ENCODE data around the gene HLTF. TPM values are rescaled to one million over a fixed set of nuclear protein-coding genes. Genes with fewer than 3 reads are reported as not detected.

HLTF gene, protein sequence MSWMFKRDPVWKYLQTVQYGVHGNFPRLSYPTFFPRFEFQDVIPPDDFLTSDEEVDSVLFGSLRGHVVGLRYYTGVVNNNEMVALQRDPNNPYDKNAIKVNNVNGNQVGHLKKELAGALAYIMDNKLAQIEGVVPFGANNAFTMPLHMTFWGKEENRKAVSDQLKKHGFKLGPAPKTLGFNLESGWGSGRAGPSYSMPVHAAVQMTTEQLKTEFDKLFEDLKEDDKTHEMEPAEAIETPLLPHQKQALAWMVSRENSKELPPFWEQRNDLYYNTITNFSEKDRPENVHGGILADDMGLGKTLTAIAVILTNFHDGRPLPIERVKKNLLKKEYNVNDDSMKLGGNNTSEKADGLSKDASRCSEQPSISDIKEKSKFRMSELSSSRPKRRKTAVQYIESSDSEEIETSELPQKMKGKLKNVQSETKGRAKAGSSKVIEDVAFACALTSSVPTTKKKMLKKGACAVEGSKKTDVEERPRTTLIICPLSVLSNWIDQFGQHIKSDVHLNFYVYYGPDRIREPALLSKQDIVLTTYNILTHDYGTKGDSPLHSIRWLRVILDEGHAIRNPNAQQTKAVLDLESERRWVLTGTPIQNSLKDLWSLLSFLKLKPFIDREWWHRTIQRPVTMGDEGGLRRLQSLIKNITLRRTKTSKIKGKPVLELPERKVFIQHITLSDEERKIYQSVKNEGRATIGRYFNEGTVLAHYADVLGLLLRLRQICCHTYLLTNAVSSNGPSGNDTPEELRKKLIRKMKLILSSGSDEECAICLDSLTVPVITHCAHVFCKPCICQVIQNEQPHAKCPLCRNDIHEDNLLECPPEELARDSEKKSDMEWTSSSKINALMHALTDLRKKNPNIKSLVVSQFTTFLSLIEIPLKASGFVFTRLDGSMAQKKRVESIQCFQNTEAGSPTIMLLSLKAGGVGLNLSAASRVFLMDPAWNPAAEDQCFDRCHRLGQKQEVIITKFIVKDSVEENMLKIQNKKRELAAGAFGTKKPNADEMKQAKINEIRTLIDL
- total RNA-seq (10 to 100 TPM in 4 of 6 donors, 1 to 10 TPM in 2; 7.3 to 17.5 (median 13.3) TPM), polyA plus RNA-seq (1 to 10 TPM; 2.3 to 9.7 TPM)

DNA sequence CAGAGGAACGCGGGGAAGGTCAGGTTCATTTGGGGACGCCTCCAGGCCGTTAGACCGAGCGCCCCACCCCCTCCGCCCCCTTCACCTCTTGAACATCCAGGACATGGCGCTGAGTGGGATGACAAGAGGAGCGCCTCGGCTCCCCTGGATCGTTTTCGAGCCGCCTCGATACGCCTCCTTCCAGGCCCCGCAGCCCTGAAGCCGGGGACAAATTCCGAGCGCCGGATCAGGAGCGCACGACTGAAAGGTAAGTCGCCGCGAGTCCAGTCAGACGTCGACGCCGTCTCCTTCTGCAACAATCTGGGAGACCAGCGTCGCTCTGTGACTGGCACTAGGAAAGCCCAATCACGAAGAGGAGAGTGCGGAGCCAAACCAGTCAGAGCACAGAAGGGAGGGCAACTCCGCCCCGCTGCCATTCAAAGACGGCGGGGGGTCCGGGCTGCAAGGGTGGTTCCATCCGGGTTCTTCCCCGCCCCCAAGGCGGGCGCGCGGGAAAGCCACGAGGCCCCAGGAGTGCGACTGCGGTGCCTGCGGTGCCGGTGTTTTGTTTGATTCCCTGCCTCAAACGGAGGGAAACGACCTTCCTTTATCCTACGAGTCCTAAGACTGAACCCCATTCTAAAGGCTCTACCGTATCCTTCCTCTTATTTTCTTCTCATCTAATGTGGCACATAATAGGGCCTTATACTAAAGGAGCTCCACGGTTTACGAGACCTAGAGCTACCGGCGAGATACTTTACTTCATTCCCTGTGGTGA, at the start of gene HLTF:
HLTF (minus strand) TSS at position 302 of the 757 bp plus-strand sequence; CDS start at position 105, 197 bp downstream.
- no peaks in the 10 kb centered on the region for H3K9me3 ChIP-seq
- FAIRE-seq (no peak), ATAC-seq (peak; percentile 98 to 100 (median 99)), DNase-seq (peak; percentile 90 to 96 (median 94))
- TF ChIP-seq, protein P1, sequence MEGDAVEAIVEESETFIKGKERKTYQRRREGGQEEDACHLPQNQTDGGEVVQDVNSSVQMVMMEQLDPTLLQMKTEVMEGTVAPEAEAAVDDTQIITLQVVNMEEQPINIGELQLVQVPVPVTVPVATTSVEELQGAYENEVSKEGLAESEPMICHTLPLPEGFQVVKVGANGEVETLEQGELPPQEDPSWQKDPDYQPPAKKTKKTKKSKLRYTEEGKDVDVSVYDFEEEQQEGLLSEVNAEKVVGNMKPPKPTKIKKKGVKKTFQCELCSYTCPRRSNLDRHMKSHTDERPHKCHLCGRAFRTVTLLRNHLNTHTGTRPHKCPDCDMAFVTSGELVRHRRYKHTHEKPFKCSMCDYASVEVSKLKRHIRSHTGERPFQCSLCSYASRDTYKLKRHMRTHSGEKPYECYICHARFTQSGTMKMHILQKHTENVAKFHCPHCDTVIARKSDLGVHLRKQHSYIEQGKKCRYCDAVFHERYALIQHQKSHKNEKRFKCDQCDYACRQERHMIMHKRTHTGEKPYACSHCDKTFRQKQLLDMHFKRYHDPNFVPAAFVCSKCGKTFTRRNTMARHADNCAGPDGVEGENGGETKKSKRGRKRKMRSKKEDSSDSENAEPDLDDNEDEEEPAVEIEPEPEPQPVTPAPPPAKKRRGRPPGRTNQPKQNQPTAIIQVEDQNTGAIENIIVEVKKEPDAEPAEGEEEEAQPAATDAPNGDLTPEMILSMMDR (IDR thresholded peaks at IDR 0.05), result no peak
- intact Hi-C loops (cut with DNase I), result no loop called here
- H3K27me3 ChIP-seq, result no peaks in the 10 kb centered on the region
- peak within 1 kb of the TSS; percentile 34 to 67 (median 57) for H3K4me3 ChIP-seq
- 7 to 8% methylated on average over 57 of the region's 57 CpGs for WGBS, 2 donors
- H3K27ac ChIP-seq, result peak within 1 kb of the TSS; percentile 35 to 77 (median 63)
- no peaks in the 10 kb centered on the region for H3K36me3 ChIP-seq
- H3K4me1 ChIP-seq, result peaks cover 0 to 10% (median 5%) of the 10 kb centered on the region in 3 donors

DNA sequence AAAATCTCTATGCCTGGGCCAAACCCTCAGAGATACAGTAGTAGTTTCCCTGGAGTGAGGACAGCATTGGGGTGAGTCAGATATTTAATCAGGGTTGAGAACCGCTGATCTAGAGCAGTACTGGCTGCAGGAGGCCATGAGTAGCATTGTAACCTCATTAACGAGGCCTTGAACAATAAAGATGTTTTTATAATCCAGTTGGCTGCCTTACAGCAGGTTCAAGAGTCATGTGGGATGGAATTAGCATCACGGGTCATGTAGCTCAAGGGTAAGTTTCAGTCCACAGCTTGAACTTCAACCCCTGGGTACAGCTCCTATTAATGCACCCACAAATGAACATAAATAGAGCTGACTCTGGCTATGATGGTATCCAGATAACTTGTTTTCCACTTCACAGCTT, 48.2 kb upstream of the HLTF start:
- TF ChIP-seq, protein P1 (IDR thresholded peaks at IDR 0.05), result no peak
- 38 to 59% methylated on average over 3 of the region's 3 CpGs for WGBS, 2 donors
- FAIRE-seq, result no peak
- Histone ChIP-seq H3K36me3 (no peaks in the 10 kb centered on the region), H3K4me1 (peaks cover 8 to 14% (median 9%) of the 10 kb centered on the region in 3 donors), H3K27ac (no peak overlapping the region), H3K9me3 (no peaks in the 10 kb centered on the region), H3K4me3 (no peak overlapping the region), H3K27me3 (no peaks in the 10 kb centered on the region)
- intact Hi-C loops (cut with DNase I), result no loop called here
- no peak for DNase-seq
- ATAC-seq, result no peak

DNA sequence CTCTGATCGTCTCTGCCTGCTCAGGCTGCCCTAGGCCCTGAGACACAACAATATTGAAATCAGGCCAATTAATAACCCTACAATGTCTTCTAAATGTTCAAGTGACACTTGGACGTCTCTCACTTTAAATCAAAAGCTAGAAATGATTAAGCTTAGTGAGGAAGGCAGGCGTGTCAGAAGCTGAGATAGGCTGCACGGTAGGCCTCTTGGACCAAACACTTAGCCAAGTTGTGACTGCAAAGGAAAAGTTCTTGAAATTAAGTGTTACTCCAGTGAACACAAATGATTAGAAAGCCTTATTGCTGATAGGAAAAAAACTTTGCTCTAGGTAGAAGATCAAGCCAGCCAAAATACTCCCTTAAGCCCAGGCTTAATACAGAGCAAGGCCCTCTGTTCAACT, 45.3 kb upstream of the HLTF start:
- DNase-seq (no peak), FAIRE-seq (no peak), ATAC-seq (no peak)
- 17 to 20% methylated on average over 4 of the region's 4 CpGs for WGBS, 2 donors
- intact Hi-C loops (cut with DNase I), result no loop called here
- TF ChIP-seq, protein P1 (IDR thresholded peaks at IDR 0.05), result no peak
- no peaks in the 10 kb centered on the region for H3K27me3 ChIP-seq
- peaks cover 13 to 19% (median 17%) of the 10 kb centered on the region in 3 donors for H3K4me1 ChIP-seq
- no peak overlapping the region for H3K4me3 ChIP-seq
- H3K27ac ChIP-seq, result no peak overlapping the region
- H3K9me3 ChIP-seq, result no peaks in the 10 kb centered on the region
- H3K36me3 ChIP-seq, result no peaks in the 10 kb centered on the region

DNA sequence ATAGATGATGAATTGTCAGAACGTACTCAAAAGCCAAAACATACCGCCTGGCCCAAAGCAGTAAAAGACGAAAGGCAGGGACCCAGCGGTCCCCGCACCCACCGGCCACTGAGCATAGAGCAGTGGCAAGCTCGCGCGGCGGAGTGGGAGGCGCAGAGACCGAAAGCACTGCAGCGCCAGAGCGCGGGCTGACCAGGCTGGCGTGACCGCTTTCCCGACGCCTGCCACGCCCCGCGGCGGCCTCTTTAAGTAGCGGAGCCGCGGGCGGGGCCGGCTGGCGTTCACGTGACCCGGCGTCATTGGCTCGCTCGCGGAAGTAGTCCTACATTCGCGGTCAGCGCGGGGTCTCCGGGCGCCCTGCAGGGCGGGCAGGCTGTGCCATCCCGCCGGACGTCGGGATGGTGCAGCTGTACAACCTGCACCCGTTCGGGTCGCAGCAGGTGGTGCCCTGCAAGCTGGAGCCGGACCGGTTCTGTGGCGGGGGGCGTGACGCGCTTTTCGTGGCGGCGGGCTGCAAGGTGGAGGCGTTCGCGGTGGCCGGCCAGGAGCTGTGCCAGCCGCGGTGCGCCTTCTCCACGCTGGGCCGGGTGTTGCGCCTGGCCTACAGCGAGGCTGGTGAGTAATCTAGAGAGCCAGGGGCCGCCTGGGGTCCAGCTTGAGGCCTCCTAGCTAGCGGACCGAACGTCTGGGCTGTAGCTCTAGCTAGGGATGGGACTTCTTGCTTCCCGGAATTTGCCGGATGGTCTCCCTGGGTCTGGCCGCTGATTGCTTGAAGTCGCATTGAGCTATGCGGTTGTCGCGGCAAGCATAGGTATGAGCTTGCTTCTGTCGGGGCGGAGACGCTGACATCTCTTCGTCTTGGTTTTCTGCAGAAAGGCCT, 43.2 kb upstream of the HLTF start, which contains the start of gene HPS3:
HPS3 (plus strand) TSS at position 313 of the 880 bp plus-strand sequence; CDS start at position 399, 86 bp downstream.
- ATAC-seq (peak; percentile 97 to 99 (median 98)), DNase-seq (peak; percentile 88 to 95 (median 92)), FAIRE-seq (no peak)
- Histone ChIP-seq H3K36me3 (no peaks in the 10 kb centered on the region), H3K27me3 (no peaks in the 10 kb centered on the region), H3K27ac (peak within 1 kb of the TSS; percentile 81 to 84 (median 81)), H3K9me3 (no peaks in the 10 kb centered on the region), H3K4me1 (peaks cover 13 to 19% (median 17%) of the 10 kb centered on the region in 3 donors), H3K4me3 (peak within 1 kb of the TSS; percentile 70 to 89 (median 82))
- 0 to 1% methylated on average over 84 of the region's 84 CpGs for WGBS, 2 donors
- intact Hi-C loops (cut with DNase I), result loop anchor here in 1 of 3 donors (10.0 kb wide), 1 partner anchor 135 kb away; no protein-coding TSS in a partner anchor
- TF ChIP-seq, protein P1 (IDR thresholded peaks at IDR 0.05), result no peak

Data from pancreas (tissue), 10 donors.